Measurements from ENCODE around the gene FGR.
"Not testable (repeated sequence)": the region's sequence is repeated elsewhere in the genome, so short reads cannot be mapped to it uniquely, and the experiment has no call there.

The FGR gene

GRCh38 chr1:27624467-27625178, 10.4 kb downstream of the FGR start:
- TF ChIP-seq, protein P1, sequence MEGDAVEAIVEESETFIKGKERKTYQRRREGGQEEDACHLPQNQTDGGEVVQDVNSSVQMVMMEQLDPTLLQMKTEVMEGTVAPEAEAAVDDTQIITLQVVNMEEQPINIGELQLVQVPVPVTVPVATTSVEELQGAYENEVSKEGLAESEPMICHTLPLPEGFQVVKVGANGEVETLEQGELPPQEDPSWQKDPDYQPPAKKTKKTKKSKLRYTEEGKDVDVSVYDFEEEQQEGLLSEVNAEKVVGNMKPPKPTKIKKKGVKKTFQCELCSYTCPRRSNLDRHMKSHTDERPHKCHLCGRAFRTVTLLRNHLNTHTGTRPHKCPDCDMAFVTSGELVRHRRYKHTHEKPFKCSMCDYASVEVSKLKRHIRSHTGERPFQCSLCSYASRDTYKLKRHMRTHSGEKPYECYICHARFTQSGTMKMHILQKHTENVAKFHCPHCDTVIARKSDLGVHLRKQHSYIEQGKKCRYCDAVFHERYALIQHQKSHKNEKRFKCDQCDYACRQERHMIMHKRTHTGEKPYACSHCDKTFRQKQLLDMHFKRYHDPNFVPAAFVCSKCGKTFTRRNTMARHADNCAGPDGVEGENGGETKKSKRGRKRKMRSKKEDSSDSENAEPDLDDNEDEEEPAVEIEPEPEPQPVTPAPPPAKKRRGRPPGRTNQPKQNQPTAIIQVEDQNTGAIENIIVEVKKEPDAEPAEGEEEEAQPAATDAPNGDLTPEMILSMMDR (IDR thresholded peaks at IDR 0.05; ENCODE audit: low read depth, low read length) = no peak
- no peak for DNase-seq (ENCODE audit: extremely low read depth, low read depth)

DNA sequence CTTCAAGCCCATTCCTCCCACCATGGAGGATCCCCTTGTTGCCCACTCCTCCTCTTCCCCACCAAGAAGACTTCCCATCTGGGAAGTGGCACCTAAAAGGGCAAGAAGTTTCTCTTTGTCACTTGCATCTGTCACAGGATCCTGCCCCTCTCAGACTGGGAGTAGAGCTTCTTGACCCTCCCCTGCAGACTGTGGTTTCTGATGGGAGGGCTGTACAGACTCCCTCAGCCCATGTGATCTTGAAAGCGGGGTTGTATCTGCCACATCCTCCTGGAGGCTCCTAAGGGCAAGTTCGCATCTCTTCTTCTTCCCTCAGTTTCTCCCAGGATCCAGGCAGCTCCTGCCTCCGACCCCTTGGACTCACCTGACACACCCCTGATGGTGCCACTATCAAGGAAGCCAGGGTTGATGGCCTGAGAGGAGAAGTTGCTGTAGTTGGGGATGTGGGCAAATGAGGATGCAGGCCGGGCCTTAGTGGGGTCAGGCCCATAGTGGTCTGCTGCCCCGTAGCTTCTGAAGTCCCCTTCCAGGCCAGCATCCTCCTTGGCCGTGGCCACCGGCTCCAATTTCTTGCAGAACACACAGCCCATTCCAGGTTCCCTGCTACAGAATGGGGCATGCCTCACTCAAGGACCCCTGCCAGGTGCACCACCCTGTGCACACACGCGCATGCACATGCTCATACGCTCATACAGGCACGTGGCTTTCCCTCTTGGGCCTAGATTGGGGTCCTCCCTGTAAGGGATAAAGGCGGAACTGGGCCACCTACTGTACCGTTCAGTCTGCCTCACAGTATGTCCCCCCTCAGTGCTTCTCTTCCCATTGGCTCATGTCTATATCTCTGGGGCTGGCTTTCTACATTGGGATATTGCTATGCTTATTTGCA, 11.4 kb downstream of the FGR start:
- DNase-seq (ENCODE audit: extremely low read depth, low read depth) = no peak
- TF ChIP-seq, protein P1 (IDR thresholded peaks at IDR 0.05; ENCODE audit: low read depth, low read length) = no peak

DNA sequence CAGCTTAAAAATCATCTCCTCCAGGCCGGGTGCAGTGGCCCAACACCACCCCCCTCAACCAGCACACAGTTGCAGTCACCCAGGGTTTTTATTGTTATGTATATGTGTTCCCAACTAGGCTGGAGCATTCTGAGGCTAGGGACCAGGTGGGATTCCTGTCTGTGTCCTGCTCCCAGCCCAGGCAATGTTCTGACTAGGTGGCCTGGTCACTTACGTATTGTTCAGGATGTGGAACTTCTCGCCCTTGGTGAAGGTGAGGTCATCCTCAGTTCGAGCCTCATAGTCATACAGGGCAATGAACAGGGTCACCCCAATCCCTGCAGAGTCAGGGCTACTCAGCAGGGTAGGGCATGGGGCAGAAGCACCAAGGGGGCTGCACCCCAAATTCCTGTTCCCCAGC, 12.2 kb downstream of the FGR start:
- no peak for DNase-seq (ENCODE audit: extremely low read depth, low read depth)
- TF ChIP-seq, protein P1 (IDR thresholded peaks at IDR 0.05; ENCODE audit: low read depth, low read length) = no peak

- TF ChIP-seq, protein P1 (IDR thresholded peaks at IDR 0.05; ENCODE audit: low read depth, low read length) = no peak
- DNase-seq (ENCODE audit: extremely low read depth, low read depth) = no peak
These were observed 13.7 kb downstream of the FGR start for GRCh38 chr1:27621051-27621920.

DNA sequence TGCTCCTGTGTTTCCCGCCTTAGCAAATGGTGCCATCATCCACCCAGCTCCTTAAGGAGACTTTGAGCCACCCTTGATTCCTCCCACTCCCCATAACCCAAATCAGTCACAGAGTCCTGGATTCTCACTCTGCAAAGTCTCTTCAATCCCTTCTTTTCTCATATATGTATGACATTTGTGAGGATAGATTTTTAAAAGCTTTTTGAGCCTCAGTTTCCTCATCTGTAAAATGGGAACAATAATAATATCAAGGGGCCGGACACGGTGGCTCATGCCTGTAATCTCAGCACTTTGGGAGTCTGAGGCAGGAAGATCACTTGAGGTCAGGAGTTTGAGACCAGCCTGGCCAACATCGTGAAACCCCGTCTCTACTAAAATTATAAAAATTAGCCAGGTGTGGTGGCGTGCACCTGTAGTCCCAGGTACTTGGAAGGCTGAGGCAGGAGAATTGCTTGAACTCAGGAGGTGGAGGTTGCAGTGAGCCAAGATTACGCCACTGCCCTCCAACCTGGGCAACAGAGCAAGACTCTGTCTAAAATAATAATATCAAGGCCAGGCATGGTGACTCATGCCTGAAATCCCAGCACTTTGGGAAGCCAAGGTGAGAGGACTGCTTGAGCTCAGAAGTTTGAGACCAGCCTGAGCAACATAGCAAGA, 15.1 kb downstream of the FGR start:
- not testable (repeated sequence) for DNase-seq (ENCODE audit: extremely low read depth, low read depth)

- TF ChIP-seq, protein P1 (IDR thresholded peaks at IDR 0.05; ENCODE audit: low read depth, low read length) = no peak
- DNase-seq (ENCODE audit: extremely low read depth, low read depth) = no peak
These were observed 16.5 kb downstream of the FGR start for GRCh38 chr1:27618341-27619082.

Measured in AG09319 (cell line).